Stimulated activated CD8-positive, alpha-beta memory T cell treated with anti-CD3 and anti-CD28 coated beads, Interleukin-7, amount 100 ng/mL, for 48 hours (primary cell): ENCODE measurements around the gene RIN3.

Source experiments
- DNase-seq, 2 donors: peaks; one replicate each; pipeline ENCODE4 v3.0.0-alpha.2; 2020; ENCODE audit warnings: low read depth in 1 of 2; ENCODE audit errors: extremely low read depth in 1 of 2

Gene RIN3

GRCh38 chr14:92595267-92595666 lies 81.7 kb downstream of the RIN3 start:
- no peak for DNase-seq

GRCh38 chr14:92596331-92596907 lies 82.8 kb downstream of the RIN3 start:
- no peak for DNase-seq

DNA sequence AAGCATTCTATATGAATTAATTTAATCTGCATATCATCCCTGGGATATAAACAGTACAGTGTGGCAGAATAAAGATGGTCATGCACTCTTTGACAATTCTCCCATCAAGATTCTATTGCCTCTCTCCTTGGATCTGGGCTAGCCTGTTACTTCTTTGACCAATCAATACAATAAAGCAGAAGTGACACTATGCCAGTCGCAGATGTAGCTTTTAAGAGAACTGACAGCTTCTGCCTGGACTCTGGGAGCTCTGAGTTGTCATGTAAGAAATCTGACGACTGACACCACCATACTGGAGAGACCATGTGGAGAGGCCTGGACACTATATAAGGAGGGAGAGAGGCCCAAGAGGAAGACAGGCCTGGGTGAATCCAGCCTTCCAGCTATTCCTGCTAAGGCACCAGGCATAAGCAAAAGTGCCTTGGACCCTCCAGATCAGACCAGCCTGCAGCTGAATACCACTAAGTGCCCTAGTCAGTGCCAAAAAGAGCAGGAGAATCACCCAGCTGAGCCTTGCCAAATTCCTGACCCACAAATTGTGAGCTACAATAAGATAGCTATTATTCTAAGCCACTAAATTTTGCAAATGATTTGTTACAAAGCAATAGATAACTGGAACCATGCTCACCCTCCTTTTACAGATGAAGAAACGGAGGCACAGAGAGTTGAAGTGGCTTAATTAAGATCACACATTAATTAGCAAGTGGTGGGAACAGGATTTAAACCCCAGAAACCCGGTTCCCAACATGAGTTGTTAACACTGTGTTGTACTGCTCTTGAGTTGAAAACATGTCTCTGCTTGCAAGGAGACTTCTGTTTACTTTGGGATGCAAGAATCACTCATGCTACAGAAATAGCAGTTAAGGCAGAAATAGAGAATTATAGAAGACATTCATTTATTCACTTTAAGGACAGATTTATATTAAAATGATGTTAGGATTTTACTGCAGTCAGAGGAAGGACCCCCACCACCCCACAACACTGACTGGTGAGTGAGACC lies 84.6 kb downstream of the RIN3 start:
- no peak for DNase-seq

DNA sequence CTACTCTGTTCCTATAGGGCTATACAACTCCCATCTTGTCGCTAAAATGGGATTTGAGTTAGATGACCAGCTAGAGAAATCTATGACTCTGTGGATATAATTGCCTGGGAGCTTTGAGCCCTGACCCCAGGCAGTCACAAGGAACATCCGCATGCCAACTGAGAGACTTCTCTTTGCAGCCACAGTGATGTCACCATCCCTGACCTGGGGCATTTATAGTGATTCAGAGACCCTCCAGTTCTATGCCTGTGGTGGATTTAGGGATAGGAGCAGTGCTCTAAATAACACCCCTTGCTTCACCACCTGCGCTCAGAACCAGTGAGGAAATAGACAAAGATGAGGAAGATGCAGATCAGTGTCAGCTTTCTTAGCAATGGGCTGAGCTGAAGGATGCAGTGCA lies 86.2 kb downstream of the RIN3 start:
- no peak for DNase-seq

DNA sequence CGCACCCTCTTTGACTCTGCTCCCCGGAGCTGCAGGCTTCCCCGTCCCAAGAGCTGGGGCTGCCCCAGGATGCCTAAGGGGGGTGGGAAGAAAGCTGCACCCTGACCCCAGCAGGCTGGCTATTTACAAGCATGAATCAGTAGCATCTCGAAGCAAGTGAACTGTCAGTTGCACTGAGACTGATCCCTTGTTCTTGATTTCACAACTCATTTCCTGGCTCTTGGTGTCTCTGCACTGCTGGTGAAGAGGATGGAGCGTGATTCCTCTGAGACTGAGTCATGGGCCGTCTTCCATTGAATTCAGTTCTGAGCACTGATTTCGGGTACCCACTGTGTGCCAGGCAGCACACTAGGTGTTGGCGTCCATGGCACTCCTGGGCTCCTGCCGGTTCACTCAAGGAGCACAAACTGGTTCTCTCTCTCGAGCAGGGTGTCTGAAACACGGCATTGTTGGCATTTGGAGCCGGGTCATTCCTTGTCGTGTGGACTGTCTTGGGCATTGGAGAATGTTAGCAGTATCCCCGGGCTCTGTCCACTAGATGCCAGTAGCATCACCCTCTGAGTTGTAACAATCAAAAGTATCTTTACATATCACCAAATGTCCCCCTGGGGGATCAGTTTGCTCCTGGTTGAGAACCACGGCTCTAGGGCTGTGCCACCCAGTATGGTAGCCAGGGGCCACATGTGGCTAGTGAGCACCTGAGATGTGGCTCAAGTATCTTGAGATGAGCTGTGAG lies 86.9 kb downstream of the RIN3 start:
- no peak for DNase-seq

DNA sequence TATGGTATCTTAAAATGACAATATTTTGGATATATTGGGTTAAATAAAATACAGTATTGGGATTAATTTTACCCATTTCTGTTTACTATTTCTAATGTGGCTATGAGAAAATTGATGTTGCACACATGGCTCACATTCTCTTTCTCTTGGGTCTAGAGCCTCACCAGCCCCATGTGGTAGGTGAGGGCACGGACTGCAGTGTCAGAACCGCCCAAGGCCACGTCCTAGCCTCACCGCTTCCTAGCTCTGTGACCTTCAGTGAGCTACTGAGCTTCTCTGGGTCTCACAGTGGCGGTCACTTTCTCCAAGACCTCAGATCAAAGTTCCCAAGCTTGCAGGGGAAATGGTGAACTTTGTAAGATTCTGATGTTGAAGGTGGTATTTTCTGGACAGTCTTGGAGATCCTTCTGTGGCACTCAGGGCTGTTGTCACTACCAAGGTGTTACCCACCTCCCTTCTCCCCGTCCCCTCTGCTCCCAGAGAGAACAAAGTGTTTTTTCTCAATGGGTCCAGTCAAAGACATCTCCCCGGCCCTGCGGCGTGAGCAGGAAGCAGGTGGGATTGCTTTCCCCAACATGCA lies 87.6 kb downstream of the RIN3 start:
- no peak for DNase-seq

DNA sequence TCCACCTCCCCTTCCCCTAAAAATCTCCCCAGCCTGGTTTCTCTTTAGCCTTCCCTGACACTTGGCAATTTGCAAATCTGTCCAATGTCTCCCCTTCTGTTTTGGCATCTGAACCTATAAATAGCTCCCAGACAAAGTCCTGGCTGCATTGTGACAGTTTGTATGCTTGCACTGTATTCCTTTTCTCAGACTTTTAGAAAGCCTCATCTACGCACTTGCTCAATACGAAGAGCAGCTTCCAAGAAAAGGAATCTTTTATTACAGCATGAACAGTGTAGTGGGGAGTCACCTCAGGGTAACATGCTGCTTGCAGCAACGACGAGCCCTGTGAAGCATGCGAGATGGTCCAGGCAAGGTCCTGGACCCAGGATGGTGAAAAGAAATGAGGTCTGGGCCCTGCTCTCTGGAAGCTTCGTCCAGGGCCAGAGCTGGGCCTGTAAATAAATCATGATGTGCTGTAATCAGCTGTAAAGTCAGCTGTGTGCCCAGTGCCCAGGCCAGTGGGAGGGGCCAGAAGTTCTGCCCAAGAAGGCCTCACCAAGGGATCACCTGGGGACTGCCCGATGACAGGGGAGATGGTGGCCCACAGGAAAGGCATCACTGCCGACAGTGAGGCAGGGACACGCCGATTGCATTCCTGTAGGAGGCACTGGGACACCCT lies 88.3 kb downstream of the RIN3 start:
- no peak for DNase-seq

DNA sequence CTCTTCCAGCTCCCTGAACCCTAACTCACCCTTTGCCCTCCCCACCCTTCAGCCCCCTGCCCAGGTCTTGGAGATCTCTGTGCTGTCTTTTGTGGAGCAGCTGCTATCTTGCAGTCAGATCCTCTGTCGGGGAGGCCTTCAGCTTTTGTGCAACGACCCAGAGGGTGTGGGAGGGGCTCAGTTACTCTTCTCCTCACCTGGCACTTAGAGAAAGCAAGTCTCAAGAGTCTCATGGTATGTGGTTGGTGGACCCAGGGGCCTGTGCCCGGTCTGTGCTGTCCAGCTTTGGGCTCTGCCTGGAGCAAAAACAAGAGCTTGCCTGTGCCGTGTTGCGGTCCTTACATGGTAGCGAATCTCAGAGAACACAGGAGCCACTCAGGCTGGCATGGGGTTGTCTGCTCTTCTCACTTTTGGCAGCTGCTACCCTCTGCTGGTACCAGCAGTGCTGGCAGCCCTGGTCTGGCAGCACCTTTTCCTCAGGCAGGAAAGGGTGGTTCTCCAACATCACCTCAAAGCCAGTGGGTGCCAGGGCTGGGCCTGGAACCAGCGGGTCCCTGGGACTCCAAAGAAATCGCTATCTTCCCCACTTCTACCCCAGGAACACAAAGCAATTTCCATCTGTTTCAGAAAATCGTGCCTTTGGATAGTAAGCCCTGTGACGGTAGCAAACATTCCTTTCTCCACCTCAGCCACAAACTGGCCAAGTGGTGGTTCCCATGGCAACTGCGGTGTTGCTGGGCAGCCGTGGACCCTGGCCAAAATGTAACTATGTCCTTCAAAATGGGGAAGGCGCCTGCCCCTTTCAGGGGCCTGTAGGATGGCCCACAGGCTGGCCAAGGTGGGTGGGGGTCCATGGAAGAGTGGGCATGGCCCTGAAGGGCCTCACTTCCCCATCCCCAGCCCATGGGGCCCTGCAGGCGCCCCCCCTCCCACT lies 90.0 kb downstream of the RIN3 start:
- DNase-seq = no peak

GRCh38 chr14:92605274-92605940 lies 91.8 kb downstream of the RIN3 start:
- no peak for DNase-seq

DNA sequence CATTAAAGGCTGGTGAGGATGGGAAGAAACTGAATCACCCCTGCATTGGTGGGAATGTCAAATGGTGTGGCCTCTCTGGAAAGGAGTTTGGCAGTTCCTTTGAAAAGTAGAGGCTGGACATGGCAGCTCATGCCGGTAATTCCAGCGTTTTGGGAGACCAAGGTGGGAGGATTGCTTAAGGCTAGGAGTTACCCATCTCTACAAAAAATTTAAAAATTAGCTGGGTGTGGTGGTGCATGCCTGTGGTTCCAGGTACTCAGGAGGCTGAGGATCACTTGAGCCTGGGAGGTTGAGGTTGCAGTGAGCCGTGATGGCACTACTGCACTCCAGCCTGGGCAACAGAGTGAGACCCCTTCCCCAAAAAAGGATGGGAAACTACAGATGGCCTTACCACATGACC lies 93.7 kb downstream of the RIN3 start:
- no peak for DNase-seq

DNA sequence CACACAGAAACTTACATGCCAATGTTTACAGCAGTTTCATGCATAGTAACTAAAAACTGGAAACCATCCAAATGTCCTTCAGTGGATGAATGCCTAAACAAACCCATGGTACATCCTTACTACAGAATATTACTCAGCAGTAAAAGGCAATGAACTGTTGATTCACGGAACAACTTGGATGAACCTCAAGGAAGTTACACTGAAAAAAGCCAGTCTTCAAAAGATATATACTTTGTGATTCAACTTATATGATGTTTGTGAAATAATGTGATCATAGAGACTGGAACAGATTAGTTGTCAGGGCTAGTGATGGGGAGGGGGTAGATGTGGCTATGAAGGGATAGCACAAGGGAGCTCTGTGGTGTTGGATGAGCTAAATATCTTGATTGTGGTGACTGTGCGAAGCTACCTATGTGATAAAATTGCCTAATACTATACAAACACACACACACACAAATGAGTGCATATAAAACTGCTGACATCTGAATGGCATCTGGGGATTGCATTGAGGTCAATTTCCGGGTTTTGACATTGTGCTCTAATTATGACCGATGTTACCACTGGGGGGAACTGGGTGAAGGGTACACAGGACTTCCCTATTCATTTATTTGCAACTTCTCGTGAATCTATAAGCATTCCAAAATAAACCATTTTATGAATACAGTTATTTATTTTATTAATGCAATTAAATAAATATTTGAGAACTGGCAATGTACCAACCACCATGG lies 94.3 kb downstream of the RIN3 start:
- DNase-seq = no peak

- no peak for DNase-seq
Measured at GRCh38 chr14:92609955-92610354, 96.4 kb downstream of the RIN3 start.

- no peak for DNase-seq
Measured at GRCh38 chr14:92610849-92611271, 97.3 kb downstream of the RIN3 start.

- DNase-seq = peak in 1 of 2 donors; percentile 48
Measured at GRCh38 chr14:92613008-92613658, 99.6 kb downstream of the RIN3 start.

DNA sequence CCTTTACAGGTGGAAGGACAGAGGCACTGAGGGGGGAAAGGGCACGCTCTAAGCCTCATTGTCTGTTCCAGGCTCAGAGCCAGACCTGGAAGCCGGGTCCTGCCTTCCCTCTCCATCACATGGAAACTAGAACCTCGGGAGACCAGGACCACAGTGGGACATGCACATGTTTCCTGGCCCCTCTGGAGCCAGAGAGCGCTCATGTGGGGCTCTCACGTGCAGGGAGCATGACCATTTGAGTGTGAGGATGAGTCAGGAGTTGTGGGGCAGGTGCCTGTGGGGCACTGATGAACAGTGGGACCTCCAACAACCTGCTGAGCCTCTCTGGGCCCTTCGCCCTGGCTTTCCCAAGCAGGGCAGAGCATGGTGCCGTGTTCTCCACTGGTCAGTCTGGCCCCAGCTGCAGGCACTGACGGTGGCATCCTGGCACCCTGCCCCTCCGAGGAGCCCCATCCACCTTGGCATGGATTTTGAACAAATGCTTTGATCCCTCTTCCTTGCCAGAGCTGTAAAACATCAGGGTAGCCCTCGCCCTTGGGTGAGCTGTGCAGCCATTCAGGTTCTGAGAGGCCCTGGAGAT lies 100.2 kb downstream of the RIN3 start:
- no peak for DNase-seq

- DNase-seq = peak; percentile 43 to 56
Measured at GRCh38 chr14:92615451-92615850, 101.9 kb downstream of the RIN3 start.

GRCh38 chr14:92616178-92616577 lies 102.6 kb downstream of the RIN3 start:
- DNase-seq = no peak

DNA sequence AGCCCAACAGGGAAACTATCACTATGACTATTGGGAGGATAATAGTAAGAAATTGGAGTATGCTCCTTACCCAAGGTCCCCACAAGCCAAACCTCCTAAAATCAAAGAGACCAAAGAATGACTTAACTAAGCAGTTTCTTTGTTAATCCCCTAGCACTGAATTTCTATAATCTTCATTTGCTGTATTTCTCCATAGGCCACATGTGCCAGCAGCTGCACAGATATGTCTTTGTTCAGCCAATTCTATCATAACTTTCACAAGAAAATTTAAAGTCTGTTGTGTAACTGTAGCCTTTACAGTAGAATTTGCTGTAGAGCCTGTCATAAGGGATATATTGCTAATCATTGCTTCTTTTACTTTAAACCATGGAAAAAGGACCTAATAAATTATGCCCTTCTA lies 104.0 kb downstream of the RIN3 start:
- DNase-seq = no peak
